Right lobe of liver (tissue), 4 donors: ENCODE results near the gene CRISPLD2.

Experiments
- POLR2A ChIP-seq: fragments of 450-650 bp; IDR thresholded peaks from one replicate; pipeline ENCODE4 v1.6.1; 2017; ENCODE audit warnings: antibody characterized with exemption, mild to moderate bottlenecking
- TF ChIP-seq, protein P1 (sequence below), 4 donors: fragments of 200-600 bp in 3 of 4; fragments of 450-650 bp in 1 of 4; IDR thresholded peaks; one replicate each; pipeline versions ENCODE4 v1.5.1 to v1.8.0; 2016 to 2022; ENCODE audit warnings: antibody characterized with exemption in 4 of 4, mild to moderate bottlenecking in 2 of 4
- donor health status: DM: no; HTN: no; CAD: no.
- donor health status: DM: no; HTN: no; CAD: no.
- donor health status: DM: no; HTN: yes; CAD: no.

DNA sequence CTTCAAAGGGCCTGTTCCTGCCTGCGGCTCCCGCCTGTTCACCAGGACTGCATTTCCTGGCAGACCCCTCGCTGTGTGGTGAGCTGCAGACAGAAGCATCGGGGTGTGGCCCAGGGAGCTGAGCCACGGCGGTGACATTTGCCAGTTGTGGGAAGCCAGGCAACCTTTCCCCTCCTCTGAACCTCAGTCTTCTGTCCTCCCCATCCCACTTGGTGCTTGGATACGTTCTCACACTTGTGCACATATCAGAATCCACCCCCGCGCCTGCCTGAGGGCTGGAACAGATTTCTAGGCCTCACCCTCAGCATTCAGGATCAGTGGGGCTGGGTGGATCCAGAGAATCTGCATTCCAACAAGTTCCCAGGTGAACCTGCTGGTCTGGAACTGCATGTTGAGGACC lies 63.5 kb downstream of the CRISPLD2 start:
- TF ChIP-seq, protein P1, sequence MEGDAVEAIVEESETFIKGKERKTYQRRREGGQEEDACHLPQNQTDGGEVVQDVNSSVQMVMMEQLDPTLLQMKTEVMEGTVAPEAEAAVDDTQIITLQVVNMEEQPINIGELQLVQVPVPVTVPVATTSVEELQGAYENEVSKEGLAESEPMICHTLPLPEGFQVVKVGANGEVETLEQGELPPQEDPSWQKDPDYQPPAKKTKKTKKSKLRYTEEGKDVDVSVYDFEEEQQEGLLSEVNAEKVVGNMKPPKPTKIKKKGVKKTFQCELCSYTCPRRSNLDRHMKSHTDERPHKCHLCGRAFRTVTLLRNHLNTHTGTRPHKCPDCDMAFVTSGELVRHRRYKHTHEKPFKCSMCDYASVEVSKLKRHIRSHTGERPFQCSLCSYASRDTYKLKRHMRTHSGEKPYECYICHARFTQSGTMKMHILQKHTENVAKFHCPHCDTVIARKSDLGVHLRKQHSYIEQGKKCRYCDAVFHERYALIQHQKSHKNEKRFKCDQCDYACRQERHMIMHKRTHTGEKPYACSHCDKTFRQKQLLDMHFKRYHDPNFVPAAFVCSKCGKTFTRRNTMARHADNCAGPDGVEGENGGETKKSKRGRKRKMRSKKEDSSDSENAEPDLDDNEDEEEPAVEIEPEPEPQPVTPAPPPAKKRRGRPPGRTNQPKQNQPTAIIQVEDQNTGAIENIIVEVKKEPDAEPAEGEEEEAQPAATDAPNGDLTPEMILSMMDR (IDR thresholded peaks at IDR 0.05), result no peak
- TF ChIP-seq POLR2A, result no peak
